ENCODE measurements around the gene IL21R. TPM values are rescaled to one million over a fixed set of nuclear protein-coding genes. Genes with fewer than 3 reads are reported as not detected.

IL21R gene
- total and polyA plus RNA-seq, 10 of the 15 experiments (the other 5 are each of a cell fraction or from before 2014, with no cell fraction given) = 5.3 to 138 (median 82.5) TPM

DNA sequence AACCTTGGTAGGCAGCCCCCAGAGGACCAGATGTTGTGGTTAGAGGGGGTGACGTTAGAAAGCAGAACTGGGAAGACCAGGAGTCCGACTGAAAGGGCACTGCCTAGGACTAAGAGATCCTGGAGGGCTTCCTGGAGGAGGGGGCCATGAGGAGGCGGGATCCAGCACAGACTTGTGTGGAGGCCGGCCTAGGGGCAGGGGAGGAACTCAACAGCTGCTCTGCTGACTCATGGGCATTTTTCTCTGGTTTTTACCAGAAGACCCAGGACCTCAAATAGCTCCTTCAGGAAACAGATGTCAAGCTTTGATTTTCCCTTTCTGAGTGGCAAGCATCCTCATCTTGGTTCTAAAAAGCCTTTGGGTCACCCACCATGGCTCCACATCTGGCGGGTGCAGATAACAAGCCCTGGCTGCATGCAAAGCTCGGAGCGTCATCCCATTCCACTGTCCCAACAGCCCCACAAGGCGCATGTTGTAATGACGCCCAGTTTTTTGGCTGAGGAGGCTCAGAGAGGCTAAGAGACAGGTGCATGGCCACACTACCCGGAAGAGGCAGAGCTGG, 29.0 kb downstream of the IL21R start (continued):
- TF ChIP-seq, protein P1, sequence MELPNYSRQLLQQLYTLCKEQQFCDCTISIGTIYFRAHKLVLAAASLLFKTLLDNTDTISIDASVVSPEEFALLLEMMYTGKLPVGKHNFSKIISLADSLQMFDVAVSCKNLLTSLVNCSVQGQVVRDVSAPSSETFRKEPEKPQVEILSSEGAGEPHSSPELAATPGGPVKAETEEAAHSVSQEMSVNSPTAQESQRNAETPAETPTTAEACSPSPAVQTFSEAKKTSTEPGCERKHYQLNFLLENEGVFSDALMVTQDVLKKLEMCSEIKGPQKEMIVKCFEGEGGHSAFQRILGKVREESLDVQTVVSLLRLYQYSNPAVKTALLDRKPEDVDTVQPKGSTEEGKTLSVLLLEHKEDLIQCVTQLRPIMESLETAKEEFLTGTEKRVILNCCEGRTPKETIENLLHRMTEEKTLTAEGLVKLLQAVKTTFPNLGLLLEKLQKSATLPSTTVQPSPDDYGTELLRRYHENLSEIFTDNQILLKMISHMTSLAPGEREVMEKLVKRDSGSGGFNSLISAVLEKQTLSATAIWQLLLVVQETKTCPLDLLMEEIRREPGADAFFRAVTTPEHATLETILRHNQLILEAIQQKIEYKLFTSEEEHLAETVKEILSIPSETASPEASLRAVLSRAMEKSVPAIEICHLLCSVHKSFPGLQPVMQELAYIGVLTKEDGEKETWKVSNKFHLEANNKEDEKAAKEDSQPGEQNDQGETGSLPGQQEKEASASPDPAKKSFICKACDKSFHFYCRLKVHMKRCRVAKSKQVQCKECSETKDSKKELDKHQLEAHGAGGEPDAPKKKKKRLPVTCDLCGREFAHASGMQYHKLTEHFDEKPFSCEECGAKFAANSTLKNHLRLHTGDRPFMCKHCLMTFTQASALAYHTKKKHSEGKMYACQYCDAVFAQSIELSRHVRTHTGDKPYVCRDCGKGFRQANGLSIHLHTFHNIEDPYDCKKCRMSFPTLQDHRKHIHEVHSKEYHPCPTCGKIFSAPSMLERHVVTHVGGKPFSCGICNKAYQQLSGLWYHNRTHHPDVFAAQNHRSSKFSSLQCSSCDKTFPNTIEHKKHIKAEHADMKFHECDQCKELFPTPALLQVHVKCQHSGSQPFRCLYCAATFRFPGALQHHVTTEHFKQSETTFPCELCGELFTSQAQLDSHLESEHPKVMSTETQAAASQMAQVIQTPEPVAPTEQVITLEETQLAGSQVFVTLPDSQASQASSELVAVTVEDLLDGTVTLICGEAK (IDR thresholded peaks at IDR 0.05; ENCODE audit: borderline replicate concordance) = no peak
- TF ChIP-seq, protein P2, sequence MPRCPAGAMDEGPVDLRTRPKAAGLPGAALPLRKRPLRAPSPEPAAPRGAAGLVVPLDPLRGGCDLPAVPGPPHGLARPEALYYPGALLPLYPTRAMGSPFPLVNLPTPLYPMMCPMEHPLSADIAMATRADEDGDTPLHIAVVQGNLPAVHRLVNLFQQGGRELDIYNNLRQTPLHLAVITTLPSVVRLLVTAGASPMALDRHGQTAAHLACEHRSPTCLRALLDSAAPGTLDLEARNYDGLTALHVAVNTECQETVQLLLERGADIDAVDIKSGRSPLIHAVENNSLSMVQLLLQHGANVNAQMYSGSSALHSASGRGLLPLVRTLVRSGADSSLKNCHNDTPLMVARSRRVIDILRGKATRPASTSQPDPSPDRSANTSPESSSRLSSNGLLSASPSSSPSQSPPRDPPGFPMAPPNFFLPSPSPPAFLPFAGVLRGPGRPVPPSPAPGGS (IDR thresholded peaks at IDR 0.05; ENCODE audit: borderline replicate concordance, insufficient read depth, low read depth, low read length, poor library complexity, severe bottlenecking) = peak; percentile 52
- no peak for TF ChIP-seq PRDM15 (CRISPR knock-in tag; IDR thresholded peaks at IDR 0.05)
- TF ChIP-seq RFX5 (IDR thresholded peaks at IDR 0.05; ENCODE audit: low read depth, low read length) = no peak
- no peak for TF ChIP-seq TCF7 (IDR thresholded peaks at IDR 0.05; ENCODE audit: borderline replicate concordance)
- TF ChIP-seq TCF12 (IDR thresholded peaks at IDR 0.05; ENCODE audit: low read depth, low read length) = peak; percentile 92
- TF ChIP-seq MEF2A (IDR thresholded peaks at IDR 0.05; ENCODE audit: insufficient read depth, low read depth, low read length) = peak; percentile 84
- TF ChIP-seq ZNF274 (IDR thresholded peaks at IDR 0.05; ENCODE audit: insufficient read depth, insufficient read length) = no peak
- no peak for TF ChIP-seq SUPT20H (IDR thresholded peaks at IDR 0.05; ENCODE audit: borderline replicate concordance, control insufficient read depth, low read depth, low read length)
- no peak for TF ChIP-seq MTA2 (IDR thresholded peaks at IDR 0.05; ENCODE audit: low read depth)
- TF ChIP-seq, protein P3, sequence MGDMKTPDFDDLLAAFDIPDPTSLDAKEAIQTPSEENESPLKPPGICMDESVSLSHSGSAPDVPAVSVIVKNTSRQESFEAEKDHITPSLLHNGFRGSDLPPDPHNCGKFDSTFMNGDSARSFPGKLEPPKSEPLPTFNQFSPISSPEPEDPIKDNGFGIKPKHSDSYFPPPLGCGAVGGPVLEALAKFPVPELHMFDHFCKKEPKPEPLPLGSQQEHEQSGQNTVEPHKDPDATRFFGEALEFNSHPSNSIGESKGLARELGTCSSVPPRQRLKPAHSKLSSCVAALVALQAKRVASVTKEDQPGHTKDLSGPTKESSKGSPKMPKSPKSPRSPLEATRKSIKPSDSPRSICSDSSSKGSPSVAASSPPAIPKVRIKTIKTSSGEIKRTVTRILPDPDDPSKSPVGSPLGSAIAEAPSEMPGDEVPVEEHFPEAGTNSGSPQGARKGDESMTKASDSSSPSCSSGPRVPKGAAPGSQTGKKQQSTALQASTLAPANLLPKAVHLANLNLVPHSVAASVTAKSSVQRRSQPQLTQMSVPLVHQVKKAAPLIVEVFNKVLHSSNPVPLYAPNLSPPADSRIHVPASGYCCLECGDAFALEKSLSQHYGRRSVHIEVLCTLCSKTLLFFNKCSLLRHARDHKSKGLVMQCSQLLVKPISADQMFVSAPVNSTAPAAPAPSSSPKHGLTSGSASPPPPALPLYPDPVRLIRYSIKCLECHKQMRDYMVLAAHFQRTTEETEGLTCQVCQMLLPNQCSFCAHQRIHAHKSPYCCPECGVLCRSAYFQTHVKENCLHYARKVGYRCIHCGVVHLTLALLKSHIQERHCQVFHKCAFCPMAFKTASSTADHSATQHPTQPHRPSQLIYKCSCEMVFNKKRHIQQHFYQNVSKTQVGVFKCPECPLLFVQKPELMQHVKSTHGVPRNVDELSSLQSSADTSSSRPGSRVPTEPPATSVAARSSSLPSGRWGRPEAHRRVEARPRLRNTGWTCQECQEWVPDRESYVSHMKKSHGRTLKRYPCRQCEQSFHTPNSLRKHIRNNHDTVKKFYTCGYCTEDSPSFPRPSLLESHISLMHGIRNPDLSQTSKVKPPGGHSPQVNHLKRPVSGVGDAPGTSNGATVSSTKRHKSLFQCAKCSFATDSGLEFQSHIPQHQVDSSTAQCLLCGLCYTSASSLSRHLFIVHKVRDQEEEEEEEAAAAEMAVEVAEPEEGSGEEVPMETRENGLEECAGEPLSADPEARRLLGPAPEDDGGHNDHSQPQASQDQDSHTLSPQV (IDR thresholded peaks at IDR 0.05) = no peak
